GM12878 (cell line): ENCODE results near the gene AGAP1. TPM values are rescaled to one million over a fixed set of nuclear protein-coding genes. Genes with fewer than 3 reads are reported as not detected.

Experiments used
- ATAC-seq: fragments of 200-7000 bp; cut with Tn5 transposase; 3 replicates; pipeline ENCODE4 v1.9.1; 2020; ENCODE audit warnings: mild to moderate bottlenecking, moderate library complexity
- BruUV-seq: library from RNA; stranded (reverse); fragments of 400-500 nt; replicated peaks from 2 replicates; lab custom pipeline; 2021; lab: Mats Ljungman, UMichigan
- CTCF ChIA-PET: fragments of 300-600 bp; sonication (Branson Sonifier 250); formaldehyde crosslinking; extraction: SDS; loops from one replicate; lab custom pipeline; 2021; ENCODE audit warnings: inconsistent platforms; lab: Yijun Ruan, JAX
- POLR2A ChIA-PET: fragments of 350-600 bp; formaldehyde crosslinking; extraction: SDS; loops from one replicate; lab custom pipeline; 2021; ENCODE audit warnings: inconsistent platforms; lab: Charles Lee
- RAD21 ChIA-PET: fragments of 300-600 bp; sonication (Branson Sonifier 250); formaldehyde crosslinking; loops from one replicate; lab custom pipeline; 2023; ENCODE audit warnings: antibody characterized with exemption; ENCODE audit not compliant: unreplicated experiment; lab: Charles Lee
- SMC1A ChIA-PET: fragments of 300-600 bp; sonication (Branson Sonifier 250); formaldehyde crosslinking; loops from one replicate; lab custom pipeline; 2023; ENCODE audit not compliant: unreplicated experiment, uncharacterized antibody; lab: Charles Lee
- DNase-seq: peaks from one replicate; pipeline ENCODE4 v3.0.0-alpha.2; 2011; ENCODE audit warnings: low read depth, low spot score
- FAIRE-seq: peaks from 3 replicates; lab custom pipeline; 2011; peaks lifted over from hg19 to GRCh38; lab: Jason Lieb, UNC
- H2AFZ ChIP-seq: 2 replicates; pipeline ENCODE4 v1.6.0; 2011; ENCODE audit warnings: low read depth, low read length, control low read depth; ENCODE audit not compliant: control insufficient read depth
- H3K27ac ChIP-seq: 2 replicates; pipeline ENCODE4 v1.5.1; 2011; ENCODE audit warnings: control low read depth; ENCODE audit not compliant: control insufficient read depth, insufficient read depth
- H3K27me3 ChIP-seq, 2 experiments: replicated peaks in 1 of 2; 2 replicates each; pipeline versions ENCODE4 v1.6.0 to v1.6.1; 2011; ENCODE audit warnings: low read length in 1 of 2; ENCODE audit not compliant: control insufficient read depth in 2 of 2, insufficient read depth in 2 of 2
- H3K36me3 ChIP-seq, 2 experiments: 2 replicates each; pipeline ENCODE4 v1.5.1; 2011; ENCODE audit warnings: low read length in 1 of 2; ENCODE audit not compliant: control insufficient read depth in 2 of 2, insufficient read depth in 2 of 2
- H3K4me1 ChIP-seq: 2 replicates; pipeline ENCODE4 v1.6.1; 2011; ENCODE audit warnings: mild to moderate bottlenecking, low read length, moderate library complexity, mixed read lengths; ENCODE audit not compliant: control insufficient read depth, insufficient read depth
- H3K4me2 ChIP-seq: 2 replicates; pipeline ENCODE4 v1.6.0; 2011; ENCODE audit warnings: control low read depth; ENCODE audit not compliant: control insufficient read depth, insufficient read depth
- H3K4me3 ChIP-seq: fragments of 200-600 bp; sonication (generic); 2 replicates; pipeline ENCODE4 v1.5.1; 2016
- H3K79me2 ChIP-seq: 2 replicates; pipeline ENCODE4 v1.6.0; 2011; ENCODE audit warnings: low read length; ENCODE audit not compliant: control insufficient read depth, insufficient read depth
- H3K9ac ChIP-seq: 2 replicates; pipeline ENCODE4 v1.8.0; 2011; ENCODE audit warnings: low read length, control low read depth, mixed read lengths; ENCODE audit not compliant: control insufficient read depth, insufficient read depth
- H3K9me3 ChIP-seq: replicated peaks from 3 replicates; pipeline ENCODE4 v1.5.1; 2011; ENCODE audit warnings: mild to moderate bottlenecking, low read length; ENCODE audit not compliant: control insufficient read depth, insufficient read depth
- H4K20me1 ChIP-seq: 2 replicates; pipeline ENCODE4 v1.6.0; 2011; ENCODE audit not compliant: control insufficient read depth, insufficient read depth
- ATF7 ChIP-seq: fragments of 450-650 bp; IDR thresholded peaks from 2 replicates; pipeline ENCODE4 v1.6.1; 2016; ENCODE audit warnings: low read depth, mild to moderate bottlenecking
- CBFB ChIP-seq: IDR thresholded peaks from 2 replicates; pipeline ENCODE4 v1.6.1; 2016; ENCODE audit warnings: antibody characterized with exemption, low read depth
- FOXM1 ChIP-seq: IDR thresholded peaks from 2 replicates; pipeline ENCODE4 v1.6.1; 2012; ENCODE audit warnings: low read depth, mild to moderate bottlenecking, inconsistent platforms, low read length, moderate library complexity
- KDM1A ChIP-seq: fragments of 200-600 bp; sonication (generic); IDR thresholded peaks from 2 replicates; pipeline ENCODE4 v1.6.1; 2016; ENCODE audit warnings: borderline replicate concordance
- MTA3 ChIP-seq: IDR thresholded peaks from 2 replicates; pipeline ENCODE4 v1.6.1; 2012; ENCODE audit warnings: low read length, inconsistent platforms, borderline replicate concordance
- MYB ChIP-seq: fragments of 150-350 bp; IDR thresholded peaks from 2 replicates; pipeline ENCODE4 v1.6.1; 2014; ENCODE audit warnings: mild to moderate bottlenecking, low read depth, low read length, borderline replicate concordance
- NFIC ChIP-seq: IDR thresholded peaks from 2 replicates; pipeline ENCODE4 v1.6.1; 2012; ENCODE audit warnings: low read depth, mild to moderate bottlenecking, inconsistent platforms, low read length, moderate library complexity
- NFXL1 ChIP-seq: fragments of 450-650 bp; IDR thresholded peaks from 2 replicates; pipeline ENCODE4 v1.6.1; 2017; ENCODE audit warnings: antibody characterized with exemption, mild to moderate bottlenecking, borderline replicate concordance
- PAX8 ChIP-seq: fragments of 450-650 bp; IDR thresholded peaks from 2 replicates; pipeline ENCODE4 v1.6.1; 2017; ENCODE audit warnings: mild to moderate bottlenecking, moderate library complexity
- TCF12 ChIP-seq: IDR thresholded peaks from 2 replicates; pipeline ENCODE4 v1.6.1; 2011; ENCODE audit warnings: low read depth, mild to moderate bottlenecking, low read length
- ZBED1 ChIP-seq: IDR thresholded peaks from 2 replicates; pipeline ENCODE4 v1.6.1; 2016; ENCODE audit warnings: borderline replicate concordance
- ZSCAN29 ChIP-seq: fragments of 450-650 bp; IDR thresholded peaks from 2 replicates; pipeline ENCODE4 v1.6.1; 2017; ENCODE audit warnings: mild to moderate bottlenecking, moderate library complexity
- WGBS: methylation state at CpG from one replicate; pipeline ENCODE4 v1.1.6; 2016; ENCODE audit warnings: low lambda C conversion rate; ENCODE audit not compliant: insufficient replicate concordance, insufficient coverage; ENCODE audit errors: missing lambda C conversion rate; 5-methylcytosine and 5-hydroxymethylcytosine counted together
- in situ Hi-C: fragments of 300-500 bp; cut with MboI; formaldehyde crosslinking; loops from 9 replicates; pipeline ENCODE4 v1.14.3; 2018; ENCODE audit warnings: mixed read lengths
- intact Hi-C: fragments of 100-400 bp; cut with micrococcal nuclease; formaldehyde crosslinking; loops from one replicate; pipeline ENCODE4 v1.14.2; 2022; ENCODE audit not compliant: unreplicated experiment
- polyA plus RNA-seq, 11 experiments: library from polyadenylated mRNA; depleted of rRNA in 4 of 11; unstranded in 6 of 11; stranded (reverse) in 5 of 11; fragments of >200 nt; fragmentation: Nextera tagmentation in 4 of 11; fragmentation: Illumina TruSeq in 1 of 11; extraction: Ambion mirVana in 4 of 11; extraction: Trizol in 1 of 11; gene quantifications; 1 replicate in 1 of 11; 2 replicates in 10 of 11; pipeline versions ENCODE4 v1.2.1 to v1.2.3, GENCODE V29; 2011 to 2016; ENCODE audit warnings: inconsistent platforms in 2 of 11, missing spikeins in 2 of 11, low read depth in 1 of 11
- total RNA-seq, 4 experiments: library from RNA; depleted of rRNA in 3 of 4; stranded (reverse); fragments of >200 nt in 3 of 4; fragmentation: Illumina TruSeq in 1 of 4; extraction: Trizol in 1 of 4; gene quantifications; 2 replicates each; pipeline versions ENCODE4 v1.2.1 to v1.2.3, GENCODE V29; 2013 to 2021

Gene AGAP1
- total and polyA plus RNA-seq, 10 of the 15 experiments (the other 5 are each of a cell fraction or from before 2014, with no cell fraction given) = 0.05 to 0.15 (median 0.06) TPM; not detected in 7

GRCh38 chr2:235570256-235570655 is 76.4 kb downstream of the AGAP1 start:
- Histone ChIP-seq H3K9ac (no peak overlapping the region), H3K4me3 (no peak overlapping the region), H3K27me3 (no peaks in the 10 kb centered on the region), H3K36me3 (no peaks in the 10 kb centered on the region), H3K79me2 (no peaks in the 10 kb centered on the region), H3K27ac (peak overlapping the region; percentile 44), H3K4me1 (peaks cover 15% of the 10 kb centered on the region), H3K9me3 (no peaks in the 10 kb centered on the region; the same call in 1 of the 3 replicates), H2AFZ (no peak overlapping the region; the same call in 1 of the 2 replicates), H3K4me2 (peak overlapping the region; percentile 55; the same call in 1 of the 2 replicates), H4K20me1 (no peaks in the 10 kb centered on the region)
- CTCF ChIA-PET = no interaction called here
- ATAC-seq (no peak), DNase-seq (no peak), FAIRE-seq (no peak)
- intact Hi-C loops (no loop called here), in situ Hi-C loops (no loop called here)
- BruUV-seq = no TSS peak
- SMC1A ChIA-PET = no interaction called here
- RAD21 ChIA-PET = no interaction called here
- POLR2A ChIA-PET = no interaction called here
- 26% methylated on average over 4 of the region's 4 CpGs for WGBS
- TF ChIP-seq PAX8 (no peak), ATF7 (no peak), KDM1A (no peak), FOXM1 (no peak), ZBED1 (no peak), NFIC (no peak), TCF12 (no peak), ZSCAN29 (no peak), CBFB (no peak), NFXL1 (no peak), MTA3 (no peak), MYB (no peak)
